WTC11 (cell line): Measurements from ENCODE around the gene VEZF1.

ENCODE experiments used
- NR3C1 ChIP-seq: sonication (generic); formaldehyde crosslinking; conservative IDR thresholded peaks from 2 replicates; pipeline ENCODE4 v1.8.1; 2023; ENCODE audit warnings: low read depth, mild to moderate bottlenecking, missing genetic modification reagents
- ZNF121 ChIP-seq: sonication (generic); formaldehyde crosslinking; IDR thresholded peaks from 2 replicates; pipeline ENCODE4 v1.8.0; 2023; ENCODE audit warnings: missing genetic modification reagents
- ZNF219 ChIP-seq: sonication (generic); formaldehyde crosslinking; IDR thresholded peaks from 2 replicates; pipeline ENCODE4 v1.8.0; 2023; ENCODE audit warnings: missing genetic modification reagents, mild to moderate bottlenecking, borderline replicate concordance
- ZNF232 ChIP-seq: sonication (generic); formaldehyde crosslinking; IDR thresholded peaks from 2 replicates; pipeline ENCODE4 v1.8.0; 2022; ENCODE audit warnings: mild to moderate bottlenecking, missing genetic modification reagents
- TF ChIP-seq, protein P1 (sequence below): sonication (generic); formaldehyde crosslinking; IDR thresholded peaks from 2 replicates; pipeline ENCODE4 v1.8.0; 2022; ENCODE audit warnings: mild to moderate bottlenecking, missing genetic modification reagents
- TF ChIP-seq, protein P2 (sequence below): fragments of 200-600 bp; IDR thresholded peaks from 2 replicates; pipeline ENCODE4 v1.8.0; 2022; ENCODE audit warnings: antibody characterized with exemption
- TF ChIP-seq, protein P3 (sequence below): sonication (generic); formaldehyde crosslinking; IDR thresholded peaks from 2 replicates; pipeline ENCODE4 v1.8.0; 2022; ENCODE audit warnings: mild to moderate bottlenecking, missing genetic modification reagents
- TF ChIP-seq, protein P4 (sequence below): sonication (generic); formaldehyde crosslinking; conservative IDR thresholded peaks from 2 replicates; pipeline ENCODE4 v1.8.1; 2022; ENCODE audit warnings: mild to moderate bottlenecking, missing genetic modification reagents
- TF ChIP-seq, protein P5 (sequence below): sonication (generic); formaldehyde crosslinking; IDR thresholded peaks from 2 replicates; pipeline ENCODE4 v1.8.0; 2023; ENCODE audit warnings: missing genetic modification reagents

DNA sequence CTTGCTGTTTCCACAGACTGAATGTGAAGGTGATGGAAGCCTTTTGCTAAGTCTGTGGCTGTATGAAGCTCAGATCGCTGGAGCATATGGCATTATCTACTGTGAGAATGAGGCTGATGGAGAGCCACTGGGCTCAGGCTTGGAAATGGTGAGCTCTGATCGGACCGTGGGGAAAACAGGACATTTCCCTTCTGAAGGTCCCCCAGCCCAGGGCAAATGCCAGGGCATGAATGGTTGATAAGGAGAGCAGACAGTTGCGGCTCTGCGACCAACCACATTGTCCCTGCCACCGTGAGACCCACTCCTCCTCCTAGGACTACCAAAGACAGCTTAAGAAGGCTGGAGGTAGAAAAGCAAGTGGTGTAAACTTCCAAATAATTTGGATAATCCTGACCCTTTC lies 28.1 kb downstream of the VEZF1 start:
- TF ChIP-seq, protein P1, sequence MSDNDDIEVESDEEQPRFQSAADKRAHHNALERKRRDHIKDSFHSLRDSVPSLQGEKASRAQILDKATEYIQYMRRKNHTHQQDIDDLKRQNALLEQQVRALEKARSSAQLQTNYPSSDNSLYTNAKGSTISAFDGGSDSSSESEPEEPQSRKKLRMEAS (CRISPR knock-in tag) = no peak
- TF ChIP-seq, protein P2, sequence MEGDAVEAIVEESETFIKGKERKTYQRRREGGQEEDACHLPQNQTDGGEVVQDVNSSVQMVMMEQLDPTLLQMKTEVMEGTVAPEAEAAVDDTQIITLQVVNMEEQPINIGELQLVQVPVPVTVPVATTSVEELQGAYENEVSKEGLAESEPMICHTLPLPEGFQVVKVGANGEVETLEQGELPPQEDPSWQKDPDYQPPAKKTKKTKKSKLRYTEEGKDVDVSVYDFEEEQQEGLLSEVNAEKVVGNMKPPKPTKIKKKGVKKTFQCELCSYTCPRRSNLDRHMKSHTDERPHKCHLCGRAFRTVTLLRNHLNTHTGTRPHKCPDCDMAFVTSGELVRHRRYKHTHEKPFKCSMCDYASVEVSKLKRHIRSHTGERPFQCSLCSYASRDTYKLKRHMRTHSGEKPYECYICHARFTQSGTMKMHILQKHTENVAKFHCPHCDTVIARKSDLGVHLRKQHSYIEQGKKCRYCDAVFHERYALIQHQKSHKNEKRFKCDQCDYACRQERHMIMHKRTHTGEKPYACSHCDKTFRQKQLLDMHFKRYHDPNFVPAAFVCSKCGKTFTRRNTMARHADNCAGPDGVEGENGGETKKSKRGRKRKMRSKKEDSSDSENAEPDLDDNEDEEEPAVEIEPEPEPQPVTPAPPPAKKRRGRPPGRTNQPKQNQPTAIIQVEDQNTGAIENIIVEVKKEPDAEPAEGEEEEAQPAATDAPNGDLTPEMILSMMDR = no peak
- TF ChIP-seq, protein P3, sequence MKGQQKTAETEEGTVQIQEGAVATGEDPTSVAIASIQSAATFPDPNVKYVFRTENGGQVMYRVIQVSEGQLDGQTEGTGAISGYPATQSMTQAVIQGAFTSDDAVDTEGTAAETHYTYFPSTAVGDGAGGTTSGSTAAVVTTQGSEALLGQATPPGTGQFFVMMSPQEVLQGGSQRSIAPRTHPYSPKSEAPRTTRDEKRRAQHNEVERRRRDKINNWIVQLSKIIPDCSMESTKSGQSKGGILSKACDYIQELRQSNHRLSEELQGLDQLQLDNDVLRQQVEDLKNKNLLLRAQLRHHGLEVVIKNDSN = no peak
- TF ChIP-seq, protein P4, sequence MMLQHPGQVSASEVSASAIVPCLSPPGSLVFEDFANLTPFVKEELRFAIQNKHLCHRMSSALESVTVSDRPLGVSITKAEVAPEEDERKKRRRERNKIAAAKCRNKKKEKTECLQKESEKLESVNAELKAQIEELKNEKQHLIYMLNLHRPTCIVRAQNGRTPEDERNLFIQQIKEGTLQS (CRISPR knock-in tag) = no peak
- no peak for TF ChIP-seq ZNF219 (CRISPR knock-in tag)
- no peak for TF ChIP-seq ZNF232
- TF ChIP-seq, protein P5, sequence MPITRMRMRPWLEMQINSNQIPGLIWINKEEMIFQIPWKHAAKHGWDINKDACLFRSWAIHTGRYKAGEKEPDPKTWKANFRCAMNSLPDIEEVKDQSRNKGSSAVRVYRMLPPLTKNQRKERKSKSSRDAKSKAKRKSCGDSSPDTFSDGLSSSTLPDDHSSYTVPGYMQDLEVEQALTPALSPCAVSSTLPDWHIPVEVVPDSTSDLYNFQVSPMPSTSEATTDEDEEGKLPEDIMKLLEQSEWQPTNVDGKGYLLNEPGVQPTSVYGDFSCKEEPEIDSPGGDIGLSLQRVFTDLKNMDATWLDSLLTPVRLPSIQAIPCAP (CRISPR knock-in tag) = no peak
- TF ChIP-seq NR3C1 = no peak
- no peak for TF ChIP-seq ZNF121 (CRISPR knock-in tag)
